Lower leg skin (tissue), 4 donors: Measurements from ENCODE around the gene UBL7. TPM values are rescaled to one million over a fixed set of nuclear protein-coding genes. Genes with fewer than 3 reads are reported as not detected.

Source experiments
- DNase-seq, 2 donors: peaks; one replicate each; pipeline ENCODE4 v3.0.0-alpha.2; 2019; ENCODE audit warnings: low spot score in 2 of 2
- H3K4me3 ChIP-seq: fragments of 200-600 bp; sonication (generic); 2 replicates; pipeline ENCODE4 v1.5.1; 2017; ENCODE audit warnings: mild to moderate bottlenecking, low read depth; ENCODE audit not compliant: poor library complexity, severe bottlenecking
- POLR2A ChIP-seq, 2 donors: fragments of 450-650 bp; IDR thresholded peaks; one replicate each; pipeline ENCODE4 v1.6.1; 2016 to 2017; ENCODE audit warnings: antibody characterized with exemption in 2 of 2, mild to moderate bottlenecking in 1 of 2, moderate library complexity in 1 of 2
- WGBS, 2 donors: methylation state at CpG; one replicate each; pipeline ENCODE4 v1.1.5; 2018; 5-methylcytosine and 5-hydroxymethylcytosine counted together
- intact Hi-C: fragments of 100-400 bp; cut with DNase I; formaldehyde crosslinking; loops from one replicate; pipeline ENCODE4 v1.15.0; 2023; ENCODE audit warnings: low total_unique reads
- total RNA-seq, 4 donors: library from RNA; depleted of rRNA; stranded (reverse); fragments of >200 nt; gene quantifications; one replicate each; pipeline ENCODE4 v1.1.0, GENCODE V29; 2016
- TF ChIP-seq, protein P1 (sequence below), 3 donors: fragments of 450-650 bp; IDR thresholded peaks; one replicate each; pipeline ENCODE4 v1.5.1; 2016; ENCODE audit warnings: antibody characterized with exemption in 3 of 3, mild to moderate bottlenecking in 3 of 3, moderate library complexity in 2 of 3

The UBL7 gene
- total RNA-seq, 4 donors from 2014 or later: 54.4 to 113 (median 82.3) TPM

DNA sequence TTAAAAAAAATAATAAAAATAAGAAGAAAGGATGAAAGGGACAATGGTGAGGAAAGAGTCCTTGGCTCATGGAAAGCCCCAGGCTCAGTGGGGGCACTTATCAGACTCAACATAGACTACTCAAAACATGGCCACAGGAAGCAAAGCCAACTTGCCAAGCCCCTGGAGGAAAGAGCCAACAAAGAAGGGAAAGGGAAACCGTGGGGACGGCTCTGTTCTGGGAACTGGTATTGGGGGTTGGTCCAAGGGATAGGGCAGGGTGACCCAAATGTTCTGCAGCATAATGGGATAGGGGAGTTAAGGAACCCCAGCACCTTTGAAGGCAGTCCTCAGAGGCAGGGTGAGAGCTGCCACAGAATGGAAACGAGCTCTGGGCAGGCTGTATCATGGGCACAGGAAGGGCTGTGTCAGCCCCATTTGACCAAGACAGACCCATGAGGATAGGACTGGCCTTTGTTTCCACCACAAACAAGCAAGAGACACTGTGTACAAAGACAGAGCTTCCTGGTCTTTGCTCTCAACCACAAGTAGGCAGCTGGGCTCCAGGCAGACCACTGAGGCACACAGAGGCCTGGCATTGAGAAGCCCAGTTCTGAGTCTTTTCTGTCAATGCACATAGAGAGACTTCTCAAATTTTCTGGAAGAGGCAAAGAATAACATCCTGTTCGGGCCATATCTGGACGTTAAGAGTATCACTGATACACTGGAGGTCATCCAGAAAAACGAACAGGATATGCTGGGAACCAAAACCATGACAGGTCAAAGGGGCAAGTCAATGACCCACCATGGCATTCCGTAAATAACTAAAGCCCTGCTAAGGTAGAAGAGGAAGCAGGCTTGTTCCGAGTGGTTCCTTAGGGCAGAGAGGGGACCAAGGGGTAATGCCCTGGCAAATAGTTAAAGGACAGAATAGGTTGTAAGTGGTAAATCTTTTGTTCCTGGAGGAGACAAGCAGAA, 16.6 kb downstream of the UBL7 start:
- 61 to 76% methylated on average over 8 of the region's 8 CpGs for WGBS, 2 donors
- intact Hi-C loops: no loop called here
- no peak overlapping the region for H3K4me3 ChIP-seq
- no peak for TF ChIP-seq POLR2A (IDR thresholded peaks at IDR 0.05)
- TF ChIP-seq, protein P1, sequence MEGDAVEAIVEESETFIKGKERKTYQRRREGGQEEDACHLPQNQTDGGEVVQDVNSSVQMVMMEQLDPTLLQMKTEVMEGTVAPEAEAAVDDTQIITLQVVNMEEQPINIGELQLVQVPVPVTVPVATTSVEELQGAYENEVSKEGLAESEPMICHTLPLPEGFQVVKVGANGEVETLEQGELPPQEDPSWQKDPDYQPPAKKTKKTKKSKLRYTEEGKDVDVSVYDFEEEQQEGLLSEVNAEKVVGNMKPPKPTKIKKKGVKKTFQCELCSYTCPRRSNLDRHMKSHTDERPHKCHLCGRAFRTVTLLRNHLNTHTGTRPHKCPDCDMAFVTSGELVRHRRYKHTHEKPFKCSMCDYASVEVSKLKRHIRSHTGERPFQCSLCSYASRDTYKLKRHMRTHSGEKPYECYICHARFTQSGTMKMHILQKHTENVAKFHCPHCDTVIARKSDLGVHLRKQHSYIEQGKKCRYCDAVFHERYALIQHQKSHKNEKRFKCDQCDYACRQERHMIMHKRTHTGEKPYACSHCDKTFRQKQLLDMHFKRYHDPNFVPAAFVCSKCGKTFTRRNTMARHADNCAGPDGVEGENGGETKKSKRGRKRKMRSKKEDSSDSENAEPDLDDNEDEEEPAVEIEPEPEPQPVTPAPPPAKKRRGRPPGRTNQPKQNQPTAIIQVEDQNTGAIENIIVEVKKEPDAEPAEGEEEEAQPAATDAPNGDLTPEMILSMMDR (IDR thresholded peaks at IDR 0.05): no peak
- no peak for DNase-seq

DNA sequence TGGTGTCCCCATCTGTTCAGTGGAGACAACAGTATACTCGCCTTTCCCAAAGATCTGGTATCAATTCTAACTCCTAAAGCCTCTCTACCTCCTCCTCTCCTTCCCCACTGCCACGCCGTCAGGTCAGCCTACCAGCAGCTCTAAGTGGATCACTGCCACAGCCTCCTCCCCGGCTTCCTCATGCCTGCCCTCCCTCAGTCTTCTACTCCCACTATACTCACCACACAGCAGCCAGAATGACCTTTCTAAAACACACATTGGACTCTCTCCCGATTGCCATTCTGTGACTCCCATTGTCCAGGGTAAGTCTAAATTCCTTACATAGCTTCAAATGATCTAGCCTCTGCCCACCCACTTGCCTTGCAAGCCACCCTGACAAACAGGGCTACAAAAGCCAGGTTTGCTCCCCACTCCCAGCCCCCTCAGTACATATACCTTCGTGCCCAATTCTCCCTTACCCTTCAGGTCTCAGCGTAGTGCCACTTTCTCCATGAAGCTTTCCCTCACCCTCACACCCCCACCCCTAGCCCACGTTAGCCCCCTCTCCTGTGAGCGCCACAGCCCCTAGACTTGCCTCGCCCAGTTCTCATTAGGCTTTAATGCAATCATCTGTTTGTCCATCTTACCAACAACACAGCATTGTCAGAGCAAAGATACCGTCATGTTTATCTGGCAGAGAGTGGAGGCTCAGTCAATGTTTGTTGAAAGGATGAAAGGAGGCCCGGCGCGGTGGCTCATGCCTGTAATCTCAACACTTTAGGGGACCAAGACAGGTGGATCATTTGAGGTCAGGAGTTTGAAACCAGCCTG, 17.7 kb downstream of the UBL7 start:
- intact Hi-C loops: no loop called here
- WGBS, 2 donors: 80 to 82% methylated on average over 14 of the region's 14 CpGs
- DNase-seq: no peak
- no peak overlapping the region for H3K4me3 ChIP-seq
- TF ChIP-seq, protein P1 (IDR thresholded peaks at IDR 0.05): no peak
- TF ChIP-seq POLR2A (IDR thresholded peaks at IDR 0.05): no peak

DNA sequence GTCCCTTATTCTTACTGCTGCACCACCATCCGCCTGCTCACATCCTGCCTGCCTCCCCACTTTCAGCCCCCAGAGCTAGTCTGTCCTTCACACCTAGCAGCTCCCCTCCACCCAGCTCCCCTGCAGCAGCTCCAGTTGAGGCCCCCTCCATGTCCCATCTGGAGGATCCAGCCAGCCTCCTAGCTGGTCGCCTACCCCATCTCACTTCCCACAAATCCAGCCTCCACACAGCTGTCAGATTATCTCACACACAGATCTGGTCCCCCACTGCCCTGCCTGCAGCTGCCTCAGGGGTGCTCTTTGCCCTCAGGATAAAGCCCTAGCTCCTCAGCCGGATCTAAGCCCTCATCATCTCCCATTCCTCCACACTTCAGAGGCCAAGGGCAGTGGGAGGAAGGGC, 18.4 kb downstream of the UBL7 start:
- 69 to 75% methylated on average over 3 of the region's 3 CpGs for WGBS, 2 donors
- no peak for TF ChIP-seq POLR2A (IDR thresholded peaks at IDR 0.05)
- TF ChIP-seq, protein P1 (IDR thresholded peaks at IDR 0.05): no peak
- intact Hi-C loops: no loop called here
- no peak for DNase-seq
- no peak overlapping the region for H3K4me3 ChIP-seq

DNA sequence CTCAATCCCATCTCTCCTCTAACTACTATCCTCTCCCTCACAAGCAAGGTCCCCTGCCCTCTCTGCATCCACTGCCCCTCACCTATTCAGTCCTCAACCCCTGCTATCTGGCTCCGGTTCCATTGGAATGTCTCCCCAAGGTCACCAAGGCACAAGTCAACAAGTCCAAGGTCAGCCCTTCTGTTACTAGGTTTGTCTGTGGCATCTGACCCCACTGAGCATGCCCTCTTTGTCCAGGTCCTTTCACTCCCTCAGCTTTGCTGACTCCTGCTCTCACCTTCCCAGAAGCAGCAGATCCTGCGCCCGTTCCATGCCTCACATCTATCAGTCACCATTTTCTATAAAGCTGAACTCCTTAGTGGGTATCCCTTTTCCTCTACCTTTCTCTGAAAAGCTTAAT, 18.9 kb downstream of the UBL7 start:
- WGBS, 2 donors: 90% methylated on average over 3 of the region's 3 CpGs
- TF ChIP-seq, protein P1 (IDR thresholded peaks at IDR 0.05): peak in 1 of 3 donors; percentile 97
- no peak for TF ChIP-seq POLR2A (IDR thresholded peaks at IDR 0.05)

DNA sequence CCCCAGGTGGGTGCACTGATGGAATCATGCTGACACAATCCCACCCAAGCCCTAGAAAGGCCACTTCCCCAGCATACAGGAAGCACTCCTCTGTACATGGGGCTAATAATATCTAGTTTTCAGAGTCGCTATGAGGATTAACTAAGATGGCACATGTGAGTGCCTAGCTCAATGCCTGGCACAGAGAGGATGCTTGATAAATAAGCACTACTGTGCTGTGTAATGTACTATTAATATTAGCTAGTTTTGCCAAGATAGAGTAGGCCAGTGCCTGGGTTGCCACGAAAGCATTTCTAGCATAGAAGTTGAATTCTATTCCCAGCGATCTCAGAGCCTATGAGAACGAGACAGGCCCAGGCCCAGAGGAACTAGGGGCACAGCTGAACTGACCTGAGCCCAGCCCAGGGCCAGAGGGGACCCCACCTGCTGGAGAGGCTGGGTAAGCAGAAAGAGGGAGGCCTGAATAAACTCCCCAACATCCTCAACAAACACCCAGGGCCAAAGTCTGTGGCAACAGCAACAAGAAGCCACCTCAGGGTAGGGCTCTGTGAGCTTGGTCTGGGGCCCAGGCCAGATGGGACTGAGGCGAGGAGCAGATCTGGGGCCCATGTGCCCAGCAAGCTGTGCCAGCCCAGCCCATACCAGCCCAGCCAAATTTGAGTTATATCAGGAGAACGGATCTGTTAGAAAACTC, 19.6 kb downstream of the UBL7 start:
- 80 to 87% methylated on average over 6 of the region's 6 CpGs for WGBS, 2 donors

More for the DNA sequence above, 18.9 kb downstream of the UBL7 start:
- no peak overlapping the region for H3K4me3 ChIP-seq
- intact Hi-C loops: no loop called here
- no peak for DNase-seq

More for the DNA sequence above, 19.6 kb downstream of the UBL7 start:
- no peak for DNase-seq
- no peak overlapping the region for H3K4me3 ChIP-seq
- no peak for TF ChIP-seq POLR2A (IDR thresholded peaks at IDR 0.05)
- intact Hi-C loops: no loop called here
